ENCODE data around the gene NLGN1.
"Not testable (repeated sequence)": the region's sequence is repeated elsewhere in the genome, so short reads cannot be mapped to it uniquely, and the experiment has no call there.

Gene NLGN1

DNA sequence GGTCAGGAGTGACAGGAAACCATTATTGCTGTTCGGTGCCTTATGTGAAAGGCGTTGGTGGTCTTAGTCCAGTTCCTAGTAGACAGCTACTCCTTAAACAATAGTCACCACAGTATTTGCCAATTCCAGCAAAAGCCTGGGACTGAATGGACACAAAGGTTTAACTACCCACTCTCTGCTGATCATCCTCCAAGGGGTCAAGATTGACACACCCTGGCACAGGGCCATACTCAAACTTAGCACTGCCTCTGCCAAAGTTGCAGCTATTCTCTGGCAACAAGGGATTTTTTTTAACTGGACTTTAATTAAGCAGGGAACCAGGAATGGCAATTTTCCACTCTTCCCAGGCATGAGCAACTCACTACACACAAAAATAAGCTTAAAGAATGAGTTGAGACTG lies 193.9 kb downstream of the NLGN1 start:
- no peak for DNase-seq (ENCODE audit: low read depth)
- no peak overlapping the region for H3K4me3 ChIP-seq (replicated peaks; ENCODE audit: low read depth, low read length)
- TF ChIP-seq, protein P1, sequence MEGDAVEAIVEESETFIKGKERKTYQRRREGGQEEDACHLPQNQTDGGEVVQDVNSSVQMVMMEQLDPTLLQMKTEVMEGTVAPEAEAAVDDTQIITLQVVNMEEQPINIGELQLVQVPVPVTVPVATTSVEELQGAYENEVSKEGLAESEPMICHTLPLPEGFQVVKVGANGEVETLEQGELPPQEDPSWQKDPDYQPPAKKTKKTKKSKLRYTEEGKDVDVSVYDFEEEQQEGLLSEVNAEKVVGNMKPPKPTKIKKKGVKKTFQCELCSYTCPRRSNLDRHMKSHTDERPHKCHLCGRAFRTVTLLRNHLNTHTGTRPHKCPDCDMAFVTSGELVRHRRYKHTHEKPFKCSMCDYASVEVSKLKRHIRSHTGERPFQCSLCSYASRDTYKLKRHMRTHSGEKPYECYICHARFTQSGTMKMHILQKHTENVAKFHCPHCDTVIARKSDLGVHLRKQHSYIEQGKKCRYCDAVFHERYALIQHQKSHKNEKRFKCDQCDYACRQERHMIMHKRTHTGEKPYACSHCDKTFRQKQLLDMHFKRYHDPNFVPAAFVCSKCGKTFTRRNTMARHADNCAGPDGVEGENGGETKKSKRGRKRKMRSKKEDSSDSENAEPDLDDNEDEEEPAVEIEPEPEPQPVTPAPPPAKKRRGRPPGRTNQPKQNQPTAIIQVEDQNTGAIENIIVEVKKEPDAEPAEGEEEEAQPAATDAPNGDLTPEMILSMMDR (IDR thresholded peaks at IDR 0.05; ENCODE audit: low read length, missing control alignments): no peak

DNA sequence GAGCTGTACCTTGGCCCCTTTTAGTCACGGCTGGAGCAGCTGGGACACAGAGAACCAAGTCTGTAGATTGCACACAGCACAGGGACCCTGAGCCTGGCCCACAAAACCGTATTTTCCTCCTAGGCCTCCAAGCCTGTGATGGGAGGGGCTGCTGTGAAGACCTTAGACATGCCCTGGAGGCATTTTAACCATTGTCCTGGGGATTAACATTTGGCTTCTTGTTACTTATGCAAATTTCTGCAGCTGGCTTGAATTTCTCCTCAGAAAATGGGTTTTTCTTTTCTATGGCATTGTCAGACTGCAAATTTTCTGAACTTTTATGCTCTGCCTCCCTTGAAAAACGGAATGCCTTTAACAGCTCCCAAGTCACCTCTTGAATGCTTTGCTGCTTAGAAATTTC lies 197.3 kb downstream of the NLGN1 start:
- not testable (repeated sequence) for H3K4me3 ChIP-seq (replicated peaks; ENCODE audit: low read depth, low read length); DNase-seq (ENCODE audit: low read depth)

DNA sequence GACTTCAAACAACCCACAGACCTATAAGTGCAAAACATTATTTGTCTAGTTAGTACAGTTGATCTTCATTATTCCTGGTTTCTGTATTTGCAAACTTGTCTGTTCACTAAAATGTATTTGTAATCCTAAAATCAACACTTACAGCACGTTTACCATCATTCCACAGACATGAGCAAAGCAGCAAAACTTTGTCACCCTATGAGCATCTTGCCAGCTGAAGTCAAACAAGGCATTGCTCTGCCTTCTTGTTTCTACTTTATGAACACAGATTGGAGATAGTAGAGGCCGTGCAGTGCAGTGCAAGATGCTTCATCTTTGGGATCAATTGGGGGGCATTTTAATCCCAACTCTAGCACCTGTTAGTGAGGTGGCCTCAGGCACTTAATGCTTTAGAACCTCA lies 202.1 kb downstream of the NLGN1 start:
- DNase-seq (ENCODE audit: low read depth): no peak
- H3K4me3 ChIP-seq (replicated peaks; ENCODE audit: low read depth, low read length): no peak overlapping the region
- TF ChIP-seq, protein P1 (IDR thresholded peaks at IDR 0.05; ENCODE audit: low read length, missing control alignments): no peak

DNA sequence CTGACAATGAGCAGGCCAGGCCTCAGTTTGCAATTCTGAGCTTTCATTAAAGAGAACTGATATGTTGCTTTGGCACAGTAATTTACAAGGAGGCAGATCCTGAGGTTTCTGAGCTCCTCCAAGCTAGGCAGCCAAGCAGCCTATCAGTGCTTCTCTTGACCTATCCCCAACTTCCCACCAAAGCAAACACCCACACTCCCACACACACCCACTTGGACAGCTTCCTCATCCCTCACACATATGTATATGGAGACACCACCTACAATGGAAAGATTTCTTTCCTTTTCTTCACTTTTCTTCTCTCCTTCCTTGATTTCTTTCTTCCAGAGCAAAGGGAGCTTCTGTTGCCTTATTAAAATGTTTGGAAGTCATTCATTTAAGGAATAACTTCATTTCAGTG lies 217.0 kb downstream of the NLGN1 start:
- DNase-seq (ENCODE audit: low read depth): no peak
- no peak overlapping the region for H3K4me3 ChIP-seq (replicated peaks; ENCODE audit: low read depth, low read length)
- TF ChIP-seq, protein P1 (IDR thresholded peaks at IDR 0.05; ENCODE audit: low read length, missing control alignments): no peak

DNA sequence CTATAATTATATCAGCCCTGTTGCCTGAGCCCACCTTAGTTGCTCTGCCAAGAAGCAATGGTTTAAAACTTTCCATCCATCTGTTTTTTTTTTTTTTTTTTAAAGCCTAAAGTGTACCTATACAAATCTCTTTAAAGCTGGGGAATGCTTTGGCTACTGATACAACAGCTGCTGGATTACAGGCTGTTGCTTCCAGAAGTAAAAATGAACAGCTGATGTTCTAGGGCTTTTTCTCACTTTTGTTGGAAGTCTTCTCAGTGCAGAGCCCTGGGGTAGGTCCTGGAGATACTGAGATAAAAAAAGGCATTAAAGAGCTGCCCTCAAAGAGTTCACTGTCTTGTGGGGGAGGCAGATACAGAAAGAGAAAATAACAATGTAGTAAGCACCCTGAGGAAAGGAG lies 218.1 kb downstream of the NLGN1 start:
- H3K4me3 ChIP-seq (replicated peaks; ENCODE audit: low read depth, low read length): no peak overlapping the region
- TF ChIP-seq, protein P1 (IDR thresholded peaks at IDR 0.05; ENCODE audit: low read length, missing control alignments): no peak
- DNase-seq (ENCODE audit: low read depth): no peak

DNA sequence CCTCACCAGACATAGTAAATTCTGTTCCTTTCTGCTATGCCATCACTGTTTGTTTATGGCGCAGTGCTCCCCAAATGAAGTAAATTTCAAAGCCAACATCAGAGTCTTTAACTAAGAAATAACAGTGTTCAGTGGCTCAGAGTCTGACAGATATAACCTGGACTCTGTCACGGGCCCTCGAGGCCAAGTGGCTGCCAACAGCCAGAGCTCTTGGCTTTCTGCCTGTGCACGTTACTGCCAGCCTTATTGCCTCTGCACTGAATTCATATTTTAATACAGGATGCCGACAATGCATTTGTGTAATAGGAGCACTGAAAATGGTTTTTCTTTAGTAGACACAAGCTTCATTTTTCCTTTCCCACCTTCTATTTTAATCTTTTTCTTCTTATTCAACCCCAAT lies 219.9 kb downstream of the NLGN1 start:
- no peak overlapping the region for H3K4me3 ChIP-seq (replicated peaks; ENCODE audit: low read depth, low read length)
- TF ChIP-seq, protein P1 (IDR thresholded peaks at IDR 0.05; ENCODE audit: low read length, missing control alignments): no peak
- no peak for DNase-seq (ENCODE audit: low read depth)

DNA sequence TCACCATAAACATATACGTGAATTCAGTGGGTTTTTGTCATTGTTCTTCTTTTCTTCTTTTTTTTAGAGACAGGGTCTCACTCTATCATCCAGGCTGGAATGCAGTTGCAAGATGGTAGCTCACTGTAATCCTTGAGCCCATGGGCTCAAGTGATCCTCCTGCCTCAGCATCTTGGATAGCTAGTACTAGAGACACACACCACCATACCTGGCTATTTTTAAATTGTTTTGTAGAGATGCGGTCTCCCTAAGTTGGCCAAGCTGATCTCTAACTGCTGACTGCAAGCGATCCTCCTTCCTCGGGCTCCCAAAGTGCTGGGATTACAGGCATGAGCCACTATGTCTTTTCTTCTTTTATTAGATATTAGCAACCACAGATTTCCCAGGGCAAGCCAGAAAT lies 220.6 kb downstream of the NLGN1 start:
- no peak for DNase-seq (ENCODE audit: low read depth)
- no peak overlapping the region for H3K4me3 ChIP-seq (replicated peaks; ENCODE audit: low read depth, low read length)
- TF ChIP-seq, protein P1 (IDR thresholded peaks at IDR 0.05; ENCODE audit: low read length, missing control alignments): no peak

DNA sequence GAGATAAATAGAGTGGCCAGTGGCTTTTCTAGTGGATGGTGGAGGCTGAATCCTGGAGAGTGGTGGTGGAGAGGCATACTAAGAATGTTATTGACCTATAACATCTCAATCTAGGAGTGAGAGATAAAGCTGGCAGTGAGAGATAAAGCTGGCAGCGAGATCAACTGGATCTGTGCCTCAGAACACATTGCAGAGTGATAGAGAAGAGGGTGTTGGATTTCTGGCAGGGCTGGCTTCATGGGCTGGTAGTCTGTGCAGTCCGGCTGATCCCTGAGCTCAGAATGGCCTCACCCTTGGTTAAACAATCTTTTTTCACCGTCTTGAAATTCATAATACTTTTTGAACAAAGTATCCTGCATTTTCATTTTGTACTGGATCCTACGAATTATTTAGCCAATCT lies 221.2 kb downstream of the NLGN1 start:
- DNase-seq (ENCODE audit: low read depth): no peak
- TF ChIP-seq, protein P1 (IDR thresholded peaks at IDR 0.05; ENCODE audit: low read length, missing control alignments): no peak
- H3K4me3 ChIP-seq (replicated peaks; ENCODE audit: low read depth, low read length): no peak overlapping the region

All from fibroblast of pulmonary artery (primary cell).